K562 (cell line): ENCODE data around the gene TTLL9. TPM values are rescaled to one million over a fixed set of nuclear protein-coding genes. Genes with fewer than 3 reads are reported as not detected.

Experiments used
- ATAC-seq: fragments of 200-7000 bp; cut with Tn5 transposase; 3 replicates; pipeline ENCODE4 v1.9.1; 2020; ENCODE audit warnings: moderate library complexity
- BruUV-seq: library from RNA; stranded (reverse); fragments of 400-500 nt; replicated peaks from 2 replicates; lab custom pipeline; 2021; lab: Mats Ljungman, UMichigan
- CTCF ChIA-PET: fragments of 300-600 bp; formaldehyde crosslinking; extraction: SDS; loops from one replicate; lab custom pipeline; 2021; ENCODE audit warnings: low intra/inter-chr PET ratio; lab: Yijun Ruan, JAX
- POLR2A ChIA-PET: fragments of 300-600, 350-650 bp; sonication (Branson Sonifier 250); formaldehyde crosslinking; extraction: SDS; loops from one replicate; lab custom pipeline; 2021; ENCODE audit warnings: antibody characterized with exemption, inconsistent platforms; lab: Yijun Ruan, JAX
- DNase-seq, 4 experiments: peaks; one replicate each; pipeline versions ENCODE4 v3.0.0 to v3.0.0-alpha.2; 2011 to 2018; ENCODE audit warnings: low spot score in 3 of 4, mixed read lengths in 3 of 4; ENCODE audit errors: extremely low read depth in 1 of 4
- FAIRE-seq: peaks from 2 replicates; lab custom pipeline; 2011; peaks lifted over from hg19 to GRCh38; lab: Jason Lieb, UNC
- H2AFZ ChIP-seq: 2 replicates; pipeline ENCODE4 v1.6.0; 2011; ENCODE audit warnings: low read depth, low read length, control low read depth, inconsistent platforms
- H3K27ac ChIP-seq: fragments of 200-600 bp; 3 replicates; pipeline ENCODE4 v1.8.0; 2011; ENCODE audit warnings: low read depth, mild to moderate bottlenecking, control low read depth, inconsistent platforms, low read length, moderate library complexity, mixed read lengths; ENCODE audit errors: extremely low read depth
- H3K27me3 ChIP-seq, 2 experiments: fragments of 300-600 bp in 1 of 2; 2 replicates in 1 of 2; 3 replicates in 1 of 2; pipeline versions ENCODE4 v1.6.0 to v1.8.0; 2011; ENCODE audit warnings: inconsistent platforms in 2 of 2, low read length in 2 of 2, mild to moderate bottlenecking in 1 of 2, mixed read lengths in 1 of 2, moderate library complexity in 1 of 2; ENCODE audit not compliant: control insufficient read depth in 2 of 2, insufficient read depth in 2 of 2
- H3K36me3 ChIP-seq: fragments of 300-600 bp; 3 replicates; pipeline ENCODE4 v1.8.0; 2011; ENCODE audit warnings: mild to moderate bottlenecking, low read length, inconsistent platforms; ENCODE audit not compliant: control insufficient read depth, insufficient read depth
- H3K4me1 ChIP-seq, 2 experiments: fragments of 200-600 bp in 1 of 2; replicated peaks in 1 of 2; 2 replicates in 1 of 2; 3 replicates in 1 of 2; pipeline versions ENCODE4 v1.5.1 to v1.8.0; 2011; ENCODE audit warnings: inconsistent platforms in 2 of 2, low read length in 2 of 2, mild to moderate bottlenecking in 1 of 2, mixed read lengths in 1 of 2, moderate library complexity in 1 of 2; ENCODE audit not compliant: control insufficient read depth in 2 of 2, insufficient read depth in 2 of 2
- H3K4me2 ChIP-seq: 2 replicates; pipeline ENCODE4 v1.6.1; 2011; ENCODE audit warnings: low read length, control low read depth, inconsistent platforms, mixed read lengths; ENCODE audit not compliant: insufficient read depth
- H3K4me3 ChIP-seq: fragments of 200-600 bp; sonication (generic), shearing (Covaris generic); 2 replicates; pipeline ENCODE4 v1.5.1; 2016; ENCODE audit warnings: control low read depth, inconsistent platforms
- H3K79me2 ChIP-seq: fragments of 200-600 bp; 3 replicates; pipeline ENCODE4 v1.8.0; 2011; ENCODE audit warnings: low read length, inconsistent platforms; ENCODE audit not compliant: control insufficient read depth, insufficient read depth
- H3K9ac ChIP-seq, 2 experiments: 2 replicates each; pipeline versions ENCODE4 v1.6.0 to v1.6.1; 2011; ENCODE audit warnings: low read depth in 2 of 2, low read length in 2 of 2, control low read depth in 1 of 2, inconsistent platforms in 1 of 2, mild to moderate bottlenecking in 1 of 2, mixed read lengths in 1 of 2; ENCODE audit not compliant: insufficient read depth in 1 of 2
- H3K9me1 ChIP-seq: one replicate; pipeline ENCODE4 v1.6.0; 2011; ENCODE audit warnings: inconsistent platforms, mild to moderate bottlenecking, low read length, moderate library complexity; ENCODE audit not compliant: control insufficient read depth, insufficient read depth
- H3K9me3 ChIP-seq: replicated peaks from 2 replicates; pipeline ENCODE4 v1.5.1; 2011; ENCODE audit warnings: low read depth, low read length, inconsistent platforms; ENCODE audit not compliant: control insufficient read depth, insufficient read depth
- H4K20me1 ChIP-seq: replicated peaks from 2 replicates; pipeline ENCODE4 v1.6.1; 2011; ENCODE audit warnings: low read length, inconsistent platforms, mixed read lengths; ENCODE audit not compliant: control insufficient read depth, insufficient read depth
- ARID2 ChIP-seq: fragments of 450-650 bp; IDR thresholded peaks from 2 replicates; pipeline ENCODE4 v1.6.1; 2017; ENCODE audit warnings: antibody characterized with exemption, mild to moderate bottlenecking
- DIDO1 ChIP-seq: fragments of 450-650 bp; IDR thresholded peaks from 2 replicates; pipeline ENCODE4 v1.6.1; 2016; ENCODE audit warnings: low read depth, missing biosample characterization, missing genetic modification characterization
- ETV6 ChIP-seq, 3 experiments: fragments of 150-350 bp in 1 of 3; sonication (generic) in 1 of 3; formaldehyde crosslinking in 1 of 3; IDR thresholded peaks; 2 replicates each; pipeline versions ENCODE4 v1.6.1 to v1.8.0; 2014 to 2022; ENCODE audit warnings: borderline replicate concordance in 2 of 3, low read depth in 2 of 3, antibody characterized with exemption in 1 of 3, low read length in 1 of 3, mild to moderate bottlenecking in 1 of 3, missing genetic modification reagents in 1 of 3
- KDM4B ChIP-seq, 2 experiments: fragments of 450-650 bp in 1 of 2; sonication (generic) in 1 of 2; IDR thresholded peaks; 2 replicates each; pipeline ENCODE4 v1.6.1; 2016 to 2017; ENCODE audit warnings: borderline replicate concordance in 2 of 2, antibody characterized with exemption in 1 of 2, low read depth in 1 of 2, mild to moderate bottlenecking in 1 of 2
- KLF10 ChIP-seq: fragments of 250-450 bp; sonication (Bioruptor Pico); IDR thresholded peaks from 2 replicates; pipeline ENCODE4 v1.6.1; 2021; ENCODE audit warnings: matching md5 sums
- MTA1 ChIP-seq: fragments of 450-650 bp; IDR thresholded peaks from 2 replicates; pipeline ENCODE4 v1.6.1; 2017; ENCODE audit warnings: borderline replicate concordance
- NUFIP1 ChIP-seq: fragments of 450-650 bp; IDR thresholded peaks from 2 replicates; pipeline ENCODE4 v1.6.1; 2018; ENCODE audit not compliant: partially characterized antibody
- PRDM10 ChIP-seq: fragments of 450-650 bp; IDR thresholded peaks from 2 replicates; pipeline ENCODE4 v1.6.1; 2018; ENCODE audit not compliant: partially characterized antibody
- ZNF830 ChIP-seq: fragments of 250-450 bp; sonication (Bioruptor Pico); IDR thresholded peaks from 2 replicates; pipeline ENCODE4 v1.5.0; 2021; ENCODE audit warnings: mild to moderate bottlenecking
- WGBS: fragments of 100-300 bp; shearing (Covaris generic); methylation state at CpG from one replicate; pipeline ENCODE4 v1.1.6; 2016; ENCODE audit warnings: low coverage, mixed read lengths; ENCODE audit not compliant: insufficient coverage; ENCODE audit errors: missing lambda C conversion rate; 5-methylcytosine and 5-hydroxymethylcytosine counted together
- in situ Hi-C: fragments of 300-500 bp; cut with MboI; formaldehyde crosslinking; loops from 4 replicates; pipeline ENCODE4 v1.15.0; 2018; ENCODE audit warnings: inconsistent platforms, mixed read lengths
- intact Hi-C: fragments of 100-400 bp; cut with micrococcal nuclease; formaldehyde crosslinking; loops from 2 replicates; pipeline ENCODE4 v1.14.2; 2022
- polyA plus RNA-seq, 8 experiments: library from polyadenylated mRNA; depleted of rRNA in 4 of 8; stranded (reverse) in 5 of 8; unstranded in 3 of 8; fragments of >200 nt; fragmentation: Nextera tagmentation in 2 of 8; fragmentation: Illumina TruSeq in 1 of 8; extraction: Ambion mirVana in 2 of 8; extraction: Trizol in 1 of 8; gene quantifications; 2 replicates each; pipeline versions ENCODE4 v1.2.1 to v1.2.3, GENCODE V29; 2011 to 2014; ENCODE audit warnings: inconsistent platforms in 1 of 8, missing spikeins in 1 of 8
- total RNA-seq, 7 experiments: library from RNA; depleted of rRNA in 6 of 7; stranded (reverse); fragments of >200 nt in 6 of 7; fragmentation: Illumina TruSeq in 2 of 7; extraction: Trizol in 2 of 7; gene quantifications; 2 replicates each; pipeline versions ENCODE4 v1.2.1 to v1.2.3, GENCODE V29; 2011 to 2021; ENCODE audit warnings: low replicate concordance in 1 of 7
- TF ChIP-seq, protein P1 (sequence below), 2 experiments: fragments of 450-650 bp; IDR thresholded peaks; 2 replicates each; pipeline ENCODE4 v1.6.1; 2016

Gene TTLL9
- total and polyA plus RNA-seq, 9 of the 15 experiments (the other 6 are each of a cell fraction or from before 2014, with no cell fraction given): 0.06 to 0.07 TPM; not detected in 7

DNA sequence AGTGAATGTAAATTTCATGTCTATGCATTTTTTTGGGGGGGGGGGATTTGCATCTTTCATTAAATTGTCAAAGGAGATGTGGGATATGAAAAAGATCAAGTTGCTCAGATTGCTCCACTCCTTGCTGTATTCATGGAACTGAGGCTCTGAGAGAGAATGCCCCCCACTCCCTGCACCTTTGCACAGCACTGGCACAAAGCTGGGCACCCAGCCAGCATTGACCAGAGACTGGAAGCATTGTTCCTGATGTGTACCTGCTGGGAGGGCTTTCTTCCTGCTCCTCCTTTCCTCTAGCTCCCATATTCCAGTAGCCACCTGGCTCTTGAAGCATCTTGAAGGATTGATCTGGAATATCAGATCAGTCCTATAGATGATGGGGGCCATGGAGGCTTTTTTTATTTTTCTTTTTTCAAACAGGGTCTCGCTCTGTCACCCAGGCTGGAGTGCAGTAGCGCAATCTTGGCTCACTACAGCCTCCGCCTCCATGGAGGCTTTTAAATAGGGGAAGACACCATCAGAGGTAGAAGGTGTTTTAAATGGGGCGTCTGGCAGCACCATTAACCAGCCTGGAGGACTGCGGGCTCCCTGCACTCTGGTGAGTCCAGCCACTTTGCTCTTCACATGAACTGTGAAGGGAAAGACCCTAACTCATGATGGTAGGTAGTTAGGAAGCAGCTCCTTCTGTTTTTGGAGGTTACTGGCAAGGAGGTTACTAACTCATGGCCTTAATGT is 11.0 kb upstream of the TTLL9 start:
- Histone ChIP-seq H3K4me1 (peaks cover 0 to 17% of the 10 kb centered on the region in 2 experiments; a peak in 3 of 5 replicates), H3K4me3 (no peak overlapping the region), H3K4me2 (no peak overlapping the region), H3K79me2 (no peaks in the 10 kb centered on the region), H3K9me3 (no peaks in the 10 kb centered on the region), H3K9ac (no peak overlapping the region; a peak in 1 of 4 replicates), H2AFZ (no peak overlapping the region), H3K27ac (no peak overlapping the region), H4K20me1 (peaks cover 14% of the 10 kb centered on the region), H3K9me1 (peaks cover 2% of the 10 kb centered on the region), H3K36me3 (no peaks in the 10 kb centered on the region), H3K27me3 (peaks cover 24 to 64% of the 10 kb centered on the region in 2 experiments)
- CTCF ChIA-PET: no interaction called here
- in situ Hi-C loops (loop anchor here (10.0 kb wide), 1 partner anchor 165 kb away; no protein-coding TSS in a partner anchor), intact Hi-C loops (no loop called here)
- BruUV-seq: no TSS peak
- ATAC-seq (no peak), FAIRE-seq (no peak), DNase-seq (no peak)
- WGBS: 12% methylated on average over 4 of the region's 5 CpGs
- POLR2A ChIA-PET: no interaction called here
- TF ChIP-seq ZNF830: no peak
- TF ChIP-seq DIDO1 (tag): no peak
- TF ChIP-seq NUFIP1: no peak
- no peak for TF ChIP-seq KDM4B (IDR thresholded peaks at IDR 0.05; ENCODE audit: borderline replicate concordance in 2 of 2, low read depth in 1 of 2)
- no peak for TF ChIP-seq ETV6 (IDR thresholded peaks at IDR 0.05; ENCODE audit: borderline replicate concordance in 1 of 2, low read depth in 2 of 2, low read length in 1 of 2)
- TF ChIP-seq ETV6 (CRISPR knock-in tag; IDR thresholded peaks at IDR 0.05; ENCODE audit: borderline replicate concordance): no peak
- TF ChIP-seq MTA1: no peak
- TF ChIP-seq KLF10 (CRISPR knock-in tag): no peak
- no peak for TF ChIP-seq ARID2
- TF ChIP-seq, protein P1, sequence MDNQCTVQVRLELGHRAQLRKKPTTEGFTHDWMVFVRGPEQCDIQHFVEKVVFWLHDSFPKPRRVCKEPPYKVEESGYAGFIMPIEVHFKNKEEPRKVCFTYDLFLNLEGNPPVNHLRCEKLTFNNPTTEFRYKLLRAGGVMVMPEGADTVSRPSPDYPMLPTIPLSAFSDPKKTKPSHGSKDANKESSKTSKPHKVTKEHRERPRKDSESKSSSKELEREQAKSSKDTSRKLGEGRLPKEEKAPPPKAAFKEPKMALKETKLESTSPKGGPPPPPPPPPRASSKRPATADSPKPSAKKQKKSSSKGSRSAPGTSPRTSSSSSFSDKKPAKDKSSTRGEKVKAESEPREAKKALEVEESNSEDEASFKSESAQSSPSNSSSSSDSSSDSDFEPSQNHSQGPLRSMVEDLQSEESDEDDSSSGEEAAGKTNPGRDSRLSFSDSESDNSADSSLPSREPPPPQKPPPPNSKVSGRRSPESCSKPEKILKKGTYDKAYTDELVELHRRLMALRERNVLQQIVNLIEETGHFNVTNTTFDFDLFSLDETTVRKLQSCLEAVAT (IDR thresholded peaks at IDR 0.05): no peak
- TF ChIP-seq PRDM10: no peak
